Upper lobe of left lung (tissue), 4 donors: ENCODE data around the gene TPBGL.

Source experiments
- CTCF ChIP-seq, 6 experiments: fragments of 450-650 bp in 4 of 6; fragments of 200-600 bp in 2 of 6; sonication (generic) in 2 of 6; IDR thresholded peaks; one replicate each; pipeline ENCODE4 v1.5.1; 2016 to 2019; ENCODE audit warnings: antibody characterized with exemption in 6 of 6
- EP300 ChIP-seq, 4 donors: sonication (generic); formaldehyde crosslinking; IDR thresholded peaks; one replicate each; pipeline ENCODE4 v1.5.1; 2017; ENCODE audit warnings: antibody characterized with exemption in 4 of 4, control low read depth in 2 of 4

- TF ChIP-seq CTCF (IDR thresholded peaks at IDR 0.05) (no peak), EP300 (IDR thresholded peaks at IDR 0.05) (no peak)
Observed at GRCh38 chr11:75237050-75237449, 3.5 kb upstream of the TPBGL start.
